HG03439 (cell line): ENCODE results near the gene BABAM2.
"Not testable (repeated sequence)": the region's sequence is repeated elsewhere in the genome, so short reads cannot be mapped to it uniquely, and the experiment has no call there.

Experiments
- ATAC-seq: cut with Tn5 transposase; IDR thresholded peaks from one replicate; pipeline ENCODE4 v1.9.1; 2021; ENCODE audit warnings: mild to moderate bottlenecking, moderate library complexity; ENCODE audit not compliant: unreplicated experiment

The BABAM2 gene

GRCh38 chr2:27968957-27969356 is 78.4 kb downstream of the BABAM2 start:
- not testable (repeated sequence) for ATAC-seq

DNA sequence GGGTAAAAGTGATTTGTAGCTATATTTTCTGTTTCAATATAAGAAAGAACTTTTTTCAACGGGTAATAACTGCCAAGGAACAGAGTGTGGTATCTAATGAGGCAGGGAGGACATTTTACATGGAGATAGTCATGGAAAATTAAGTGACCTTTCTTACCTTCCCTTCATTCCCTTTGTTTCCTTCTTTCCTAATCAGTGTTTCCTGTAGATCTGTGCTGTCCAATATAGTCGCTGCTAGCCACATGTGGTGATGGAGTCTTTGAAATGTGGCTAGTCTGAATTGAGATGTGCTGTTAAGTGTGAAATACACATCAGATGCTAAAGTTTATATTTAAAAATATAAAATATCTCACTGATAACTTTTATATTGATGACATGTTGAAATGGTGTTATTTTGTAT is 81.8 kb downstream of the BABAM2 start:
- ATAC-seq, result no peak

GRCh38 chr2:27973592-27973991 is 83.1 kb downstream of the BABAM2 start:
- ATAC-seq, result no peak

DNA sequence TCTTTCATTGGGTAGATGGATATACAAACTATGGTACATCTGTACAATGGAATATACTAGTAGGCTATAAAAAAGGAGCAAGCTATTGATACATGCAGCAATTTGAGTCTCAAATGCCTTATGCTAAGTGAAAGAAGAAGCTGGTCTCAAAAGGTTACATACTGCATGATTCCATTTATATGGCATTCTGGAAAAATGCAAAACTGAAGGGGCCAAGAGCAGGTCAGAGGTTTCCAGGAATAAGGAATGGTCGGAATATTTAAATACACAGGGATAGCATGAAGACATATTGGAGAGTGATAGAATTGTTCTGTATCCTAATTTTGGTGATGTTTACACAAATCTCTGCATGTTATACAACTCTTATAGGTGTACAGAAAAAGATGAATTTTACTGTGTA is 85.8 kb downstream of the BABAM2 start:
- no peak for ATAC-seq

DNA sequence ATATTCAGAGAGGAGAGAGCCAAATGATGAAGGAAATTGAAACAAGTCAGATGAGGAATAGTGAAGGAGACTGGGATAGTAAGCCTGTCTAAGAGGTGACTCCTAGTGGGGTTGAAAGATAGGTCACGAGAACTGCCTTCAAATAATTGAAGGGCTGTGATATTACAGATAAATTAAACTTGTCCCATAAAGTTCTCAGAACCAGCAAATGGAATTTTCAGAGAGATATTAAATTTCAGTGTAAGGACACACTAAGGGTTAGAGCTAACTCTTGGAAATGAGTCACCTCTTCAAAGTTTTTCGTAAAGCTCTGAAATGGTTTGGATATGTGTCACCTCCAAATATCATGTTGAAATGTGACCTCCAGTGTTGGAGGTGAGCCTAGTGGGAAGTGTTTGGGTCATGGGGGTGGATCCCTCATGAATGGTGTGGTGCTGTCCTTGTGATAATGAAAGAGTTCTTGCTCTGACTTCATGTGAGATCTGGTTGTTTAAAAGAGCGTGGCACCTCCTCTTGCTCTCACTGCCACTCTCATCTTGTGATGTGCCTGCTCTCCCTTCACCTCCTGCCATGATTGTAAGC is 87.3 kb downstream of the BABAM2 start:
- no peak for ATAC-seq

DNA sequence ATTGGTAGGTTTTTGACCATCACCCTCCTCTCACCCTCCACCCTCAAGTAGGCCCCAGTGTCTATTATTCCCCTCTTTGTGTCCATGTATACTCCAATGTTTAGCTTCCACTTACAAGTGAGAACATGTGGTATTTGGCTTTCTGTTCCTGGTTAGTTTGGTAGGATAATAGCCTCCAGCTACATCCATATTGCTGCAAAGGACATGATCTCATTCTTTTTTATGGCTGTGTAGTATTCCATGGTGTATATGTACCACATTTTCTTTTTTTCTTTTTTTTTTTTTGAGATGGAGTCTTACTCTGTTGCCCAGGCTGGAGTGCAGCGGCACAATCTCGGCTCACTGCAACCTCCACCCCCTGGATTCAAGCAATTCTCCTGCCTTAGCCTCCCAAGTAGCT is 88.2 kb downstream of the BABAM2 start:
- not testable (repeated sequence) for ATAC-seq

DNA sequence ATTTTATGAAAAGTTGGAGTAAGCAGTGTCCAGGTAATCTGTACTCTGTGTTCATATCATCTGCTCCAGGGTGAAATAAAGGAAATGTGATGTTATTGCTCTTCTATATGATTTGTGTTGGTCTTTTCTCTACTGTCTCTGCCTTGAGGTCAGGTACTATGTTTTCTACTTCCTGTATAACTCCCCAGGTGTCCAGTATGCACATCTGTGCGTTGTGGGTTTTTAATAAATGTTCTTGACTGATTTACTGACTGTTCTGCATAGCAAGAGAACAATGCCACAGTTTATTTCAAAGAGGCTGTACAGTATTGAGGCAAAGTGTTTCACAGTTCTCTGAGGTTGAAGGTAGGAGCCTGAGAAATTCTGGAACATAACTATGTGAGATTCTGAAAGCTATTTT is 89.7 kb downstream of the BABAM2 start:
- no peak for ATAC-seq

- no peak for ATAC-seq
Observed at GRCh38 chr2:27984153-27984552, 93.6 kb downstream of the BABAM2 start.

DNA sequence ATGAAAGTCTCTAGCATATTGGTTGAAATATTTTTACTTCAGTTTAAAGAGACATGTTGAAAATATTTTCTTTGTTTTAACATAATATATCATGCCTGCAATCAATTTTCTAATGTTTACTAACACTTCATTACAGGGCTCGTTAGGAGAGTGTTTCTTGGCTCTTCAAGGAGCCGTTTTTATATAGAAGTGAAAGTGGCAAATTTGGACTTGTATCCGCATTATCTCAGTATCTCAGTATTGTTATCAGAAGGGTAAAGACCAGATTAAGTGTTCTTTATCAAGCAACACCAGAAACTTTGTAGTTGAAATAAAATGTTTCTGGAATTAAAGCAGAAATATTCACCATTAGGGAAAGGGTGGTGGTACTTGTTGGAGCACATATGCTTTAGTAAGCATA is 97.8 kb downstream of the BABAM2 start:
- no peak for ATAC-seq

GRCh38 chr2:27988718-27989117 is 98.2 kb downstream of the BABAM2 start:
- ATAC-seq, result no peak

- no peak for ATAC-seq
Observed at GRCh38 chr2:27989149-27989548, 98.6 kb downstream of the BABAM2 start.

GRCh38 chr2:27990030-27990590 is 99.6 kb downstream of the BABAM2 start:
- no peak for ATAC-seq

GRCh38 chr2:27991146-27991545 is 100.6 kb downstream of the BABAM2 start:
- no peak for ATAC-seq

GRCh38 chr2:27992787-27993401 is 102.4 kb downstream of the BABAM2 start:
- ATAC-seq, result no peak

GRCh38 chr2:27993402-27993787 is 102.9 kb downstream of the BABAM2 start:
- no peak for ATAC-seq

GRCh38 chr2:27993950-27994728 is 103.6 kb downstream of the BABAM2 start:
- no peak for ATAC-seq

- no peak for ATAC-seq
Observed at GRCh38 chr2:27996156-27996922, 105.8 kb downstream of the BABAM2 start.

DNA sequence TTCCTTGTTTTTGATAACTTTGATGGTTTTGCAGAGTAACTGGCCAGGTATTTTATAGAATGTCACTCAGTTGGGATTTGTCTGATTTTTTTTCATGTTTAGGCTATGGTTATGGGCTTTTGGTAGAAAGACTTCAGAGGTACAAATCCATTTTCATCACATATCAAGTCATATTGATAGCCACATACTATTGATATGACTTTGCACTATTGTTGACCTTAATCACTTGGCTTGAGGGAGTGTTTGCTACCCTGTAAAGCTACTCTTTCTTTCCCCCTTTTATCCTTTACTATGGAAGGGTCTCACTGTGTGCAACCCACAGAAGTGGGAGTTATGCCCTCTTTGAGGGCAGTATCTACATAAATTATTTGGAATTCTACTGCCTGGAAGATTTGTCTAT is 109.8 kb downstream of the BABAM2 start:
- ATAC-seq, result no peak

- no peak for ATAC-seq
Observed at GRCh38 chr2:28002181-28002580, 111.7 kb downstream of the BABAM2 start.

- no peak for ATAC-seq
Observed at GRCh38 chr2:28004086-28004485, 113.6 kb downstream of the BABAM2 start.

- ATAC-seq, result no peak
Observed at GRCh38 chr2:28009732-28010131, 119.2 kb downstream of the BABAM2 start.
